LNCAP (cell line): ENCODE measurements around the gene DELE1.
A peak's percentile ranks its signal among the peaks of the same experiment; 100 is the strongest.

ENCODE experiments used
- CTCF ChIP-seq: fragments of 450-650 bp; IDR thresholded peaks from 2 replicates; pipeline ENCODE4 v1.5.1; 2017; ENCODE audit warnings: mild to moderate bottlenecking

DELE1 gene

GRCh38 chr5:141881886-141882285 is 41.8 kb upstream of the DELE1 start:
- TF ChIP-seq CTCF: no peak

GRCh38 chr5:141882594-141883183 is 41.0 kb upstream of the DELE1 start:
- no peak for TF ChIP-seq CTCF

DNA sequence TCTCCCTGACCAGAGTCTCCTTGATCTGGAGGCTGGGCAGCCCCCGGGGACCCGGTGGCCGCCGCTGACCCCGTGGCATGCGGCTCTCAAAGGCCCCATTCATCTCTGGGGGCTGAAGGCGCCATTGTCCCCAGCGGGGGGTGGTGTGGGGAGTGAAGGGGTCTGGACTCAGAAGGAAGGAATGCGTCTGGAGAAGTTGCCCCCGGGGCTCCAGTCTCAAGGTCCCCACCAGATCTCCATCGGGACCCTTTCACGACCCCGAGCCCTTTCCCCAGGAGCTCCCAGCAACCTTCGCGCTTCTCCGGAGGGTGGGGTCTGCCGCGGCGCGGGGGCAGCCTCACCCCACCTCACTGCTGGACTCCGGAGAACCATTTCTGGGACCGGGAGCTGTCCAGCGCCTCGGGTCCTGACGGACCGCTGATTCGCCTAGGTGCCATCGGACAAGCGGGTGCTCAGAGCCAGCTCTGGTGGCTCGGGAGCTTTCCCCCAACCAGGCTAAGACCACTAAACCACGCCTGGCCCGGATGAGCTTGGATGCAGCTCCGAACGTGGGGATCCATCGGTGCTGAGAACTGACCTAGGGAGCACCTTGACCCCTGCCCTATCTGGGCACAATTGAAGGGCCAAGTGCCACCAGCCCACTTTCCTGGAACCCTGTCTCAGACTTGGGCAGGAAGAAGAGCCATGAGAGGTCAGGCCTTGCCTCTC is 40.3 kb upstream of the DELE1 start:
- TF ChIP-seq CTCF: no peak

GRCh38 chr5:141883892-141884318 is 39.8 kb upstream of the DELE1 start:
- no peak for TF ChIP-seq CTCF

DNA sequence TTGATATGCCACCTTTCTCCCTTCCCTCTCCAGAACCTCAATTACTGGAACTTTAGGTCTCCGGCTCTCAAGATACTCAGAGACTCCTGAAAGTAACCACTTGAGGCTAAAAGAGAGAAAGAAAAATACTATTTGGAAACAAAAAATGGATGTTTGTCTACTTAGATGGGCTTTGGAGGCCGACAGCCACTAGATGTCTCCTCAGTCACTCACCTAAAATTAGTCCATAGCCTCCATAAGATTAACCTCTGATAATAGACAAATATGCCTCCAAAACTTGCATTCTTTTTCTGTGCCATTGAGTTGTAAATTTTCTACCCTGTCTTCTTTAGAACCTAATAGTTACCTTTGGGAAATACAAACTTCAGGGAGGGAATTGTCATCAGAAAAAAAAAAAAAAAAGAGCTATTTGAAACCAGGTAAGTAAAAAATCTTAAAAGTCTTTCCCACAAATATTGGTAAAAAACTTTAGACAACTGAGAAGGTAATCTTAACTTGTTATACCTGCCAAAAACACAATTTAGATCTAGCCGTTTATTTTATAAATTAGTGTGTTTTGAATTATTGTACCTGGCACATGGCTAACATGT is 34.3 kb upstream of the DELE1 start:
- TF ChIP-seq CTCF: peak; percentile 39; the same call in 1 of the 2 replicates

DNA sequence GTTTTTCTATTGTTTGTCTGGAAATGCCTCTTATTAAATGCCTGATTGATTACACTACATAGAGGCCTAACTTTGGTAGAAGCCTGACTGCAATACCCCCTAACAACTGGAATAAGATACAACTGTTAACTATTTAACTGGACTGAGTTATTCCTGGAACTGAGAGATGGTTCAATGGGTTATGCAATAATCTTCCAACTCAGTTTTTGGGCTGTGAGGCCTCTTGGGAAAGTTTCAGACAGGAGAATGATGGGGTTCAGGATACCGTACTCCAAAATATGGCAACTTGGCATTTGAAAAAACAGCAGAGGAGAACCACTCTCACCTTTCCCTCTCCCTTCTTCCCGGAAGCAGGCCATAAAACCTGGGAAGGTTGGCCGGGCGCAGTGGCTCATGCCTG is 26.2 kb upstream of the DELE1 start:
- TF ChIP-seq CTCF: no peak

GRCh38 chr5:141898448-141899049 is 25.1 kb upstream of the DELE1 start:
- TF ChIP-seq CTCF: no peak
